Vagina (tissue), 2 donors: ENCODE results near the gene LCORL. TPM values are rescaled to one million over a fixed set of nuclear protein-coding genes. Genes with fewer than 3 reads are reported as not detected.

Experiments
- DNase-seq, 2 donors: peaks; one replicate each; pipeline ENCODE4 v3.0.0-alpha.2; 2017; ENCODE audit errors: extremely low spot score in 2 of 2
- H3K27ac ChIP-seq: fragments of 200-600 bp; sonication (generic); one replicate; pipeline ENCODE4 v1.5.1; 2019
- H3K27me3 ChIP-seq: fragments of 200-600 bp; sonication (generic); one replicate; pipeline ENCODE4 v1.5.1; 2019
- H3K36me3 ChIP-seq, 2 donors: fragments of 200-600 bp; sonication (generic); one replicate each; pipeline ENCODE4 v1.5.1; 2017 to 2019
- H3K4me1 ChIP-seq: fragments of 200-600 bp; sonication (generic); one replicate; pipeline ENCODE4 v1.5.1; 2019
- H3K4me3 ChIP-seq, 2 donors: fragments of 200-600 bp; sonication (generic); 1 replicate in 1 of 2; 2 replicates in 1 of 2; pipeline ENCODE4 v1.5.1; 2016 to 2019
- H3K9me3 ChIP-seq: fragments of 200-600 bp; sonication (generic); one replicate; pipeline ENCODE4 v1.5.1; 2019
- CTCF ChIP-seq, 3 experiments: fragments of 450-650 bp in 2 of 3; fragments of 200-600 bp in 1 of 3; sonication (generic) in 1 of 3; IDR thresholded peaks; one replicate each; pipeline ENCODE4 v1.5.1; 2017 to 2019; ENCODE audit warnings: antibody characterized with exemption in 3 of 3, mild to moderate bottlenecking in 2 of 3, moderate library complexity in 2 of 3
- POLR2A ChIP-seq, 2 donors: fragments of 450-650 bp; IDR thresholded peaks; one replicate each; pipeline ENCODE4 v1.6.1; 2017; ENCODE audit warnings: antibody characterized with exemption in 2 of 2, mild to moderate bottlenecking in 2 of 2, moderate library complexity in 2 of 2
- POLR2AphosphoS5 ChIP-seq, 2 donors: sonication (generic); formaldehyde crosslinking; IDR thresholded peaks; one replicate each; pipeline ENCODE4 v1.9.0; 2017; ENCODE audit warnings: antibody characterized with exemption in 2 of 2, mild to moderate bottlenecking in 2 of 2, low read depth in 1 of 2; ENCODE audit not compliant: insufficient read depth in 1 of 2
- intact Hi-C: fragments of 100-400 bp; cut with DNase I; formaldehyde crosslinking; loops from one replicate; pipeline ENCODE4 v1.15.1; 2023
- total RNA-seq: library from RNA; depleted of rRNA; stranded (reverse); fragments of >200 nt; gene quantifications from one replicate; pipeline ENCODE4 v1.2.3, GENCODE V29; 2016

LCORL gene
- total RNA-seq, 1 donor from 2014 or later = 6.9 TPM

- no peaks in the 10 kb centered on the region for H3K4me1 ChIP-seq
- H3K36me3 ChIP-seq = no peaks in the 10 kb centered on the region
- H3K9me3 ChIP-seq = no peaks in the 10 kb centered on the region
- no peak for DNase-seq
- no peak overlapping the region for H3K27ac ChIP-seq
- intact Hi-C loops = no loop called here
- no peak overlapping the region for H3K4me3 ChIP-seq
- H3K27me3 ChIP-seq = no peaks in the 10 kb centered on the region
- no peak for TF ChIP-seq POLR2A (IDR thresholded peaks at IDR 0.05)
- TF ChIP-seq CTCF (IDR thresholded peaks at IDR 0.05) = no peak
- TF ChIP-seq POLR2AphosphoS5 (IDR thresholded peaks at IDR 0.05; ENCODE audit: insufficient read depth in 1 of 2, low read depth in 1 of 2) = no peak
Measured at GRCh38 chr4:18034099-18034498, 12.5 kb upstream of the LCORL start.

GRCh38 chr4:18033111-18034085 lies 11.8 kb upstream of the LCORL start:
- no peaks in the 10 kb centered on the region for H3K27me3 ChIP-seq
- H3K36me3 ChIP-seq = no peaks in the 10 kb centered on the region
- no peak for DNase-seq
- TF ChIP-seq POLR2AphosphoS5 (IDR thresholded peaks at IDR 0.05; ENCODE audit: insufficient read depth in 1 of 2, low read depth in 1 of 2) (no peak), CTCF (IDR thresholded peaks at IDR 0.05) (no peak), POLR2A (IDR thresholded peaks at IDR 0.05) (no peak)
- intact Hi-C loops = no loop called here
- no peaks in the 10 kb centered on the region for H3K4me1 ChIP-seq
- no peak overlapping the region for H3K4me3 ChIP-seq
- H3K9me3 ChIP-seq = no peaks in the 10 kb centered on the region
- H3K27ac ChIP-seq = no peak overlapping the region

- Histone ChIP-seq H3K36me3 (no peaks in the 10 kb centered on the region), H3K27me3 (no peaks in the 10 kb centered on the region), H3K4me3 (no peak overlapping the region), H3K27ac (no peak overlapping the region), H3K9me3 (no peaks in the 10 kb centered on the region), H3K4me1 (peaks cover 1% of the 10 kb centered on the region)
- intact Hi-C loops = no loop called here
- TF ChIP-seq POLR2AphosphoS5 (IDR thresholded peaks at IDR 0.05; ENCODE audit: insufficient read depth in 1 of 2, low read depth in 1 of 2) (no peak), POLR2A (IDR thresholded peaks at IDR 0.05) (no peak), CTCF (IDR thresholded peaks at IDR 0.05) (no peak)
- DNase-seq = no peak
Measured at GRCh38 chr4:18025288-18025687, 3.7 kb upstream of the LCORL start.

- H3K27me3 ChIP-seq = no peaks in the 10 kb centered on the region
- H3K4me3 ChIP-seq = peak overlapping the region; percentile 85 to 97
- no peaks in the 10 kb centered on the region for H3K36me3 ChIP-seq
- H3K4me1 ChIP-seq = peaks cover 10% of the 10 kb centered on the region
- DNase-seq = no peak
- TF ChIP-seq CTCF (IDR thresholded peaks at IDR 0.05) (no peak), POLR2A (IDR thresholded peaks at IDR 0.05) (no peak), POLR2AphosphoS5 (IDR thresholded peaks at IDR 0.05; ENCODE audit: insufficient read depth in 1 of 2, low read depth in 1 of 2) (no peak)
- H3K27ac ChIP-seq = peak overlapping the region; percentile 92
- intact Hi-C loops = loop anchor here (5.0 kb wide), 1 partner anchor 210 kb away; the partner anchor contains the start of genes DCAF16 and NCAPG
- H3K9me3 ChIP-seq = no peaks in the 10 kb centered on the region
Measured at GRCh38 chr4:18022572-18023050, 1.1 kb upstream of the LCORL start.

- no peak for DNase-seq
- Histone ChIP-seq H3K4me1 (peaks cover 10% of the 10 kb centered on the region), H3K27ac (peak overlapping the region; percentile 92), H3K4me3 (peak overlapping the region; percentile 85 to 97), H3K27me3 (no peaks in the 10 kb centered on the region), H3K36me3 (no peaks in the 10 kb centered on the region), H3K9me3 (no peaks in the 10 kb centered on the region)
- intact Hi-C loops = loop anchor here (5.0 kb wide), 1 partner anchor 209 kb away; the partner anchor contains the start of genes DCAF16 and NCAPG
- TF ChIP-seq POLR2AphosphoS5 (IDR thresholded peaks at IDR 0.05; ENCODE audit: insufficient read depth in 1 of 2, low read depth in 1 of 2) (no peak), POLR2A (IDR thresholded peaks at IDR 0.05) (no peak)
Measured at GRCh38 chr4:18021470-18021719, 160 bp downstream of the LCORL start.
